Neural crest cell (in vitro differentiated cells): ENCODE data around the gene VPS18. TPM values are rescaled to one million over a fixed set of nuclear protein-coding genes. Genes with fewer than 3 reads are reported as not detected.
A peak's percentile ranks its signal among the peaks of the same experiment; 100 is the strongest.

Source experiments
- DNase-seq: peaks from one replicate; pipeline ENCODE4 v3.0.0; 2021; ENCODE audit warnings: low read depth, mixed read lengths, low spot score
- H3K27ac Mint-ChIP-seq: one replicate; pipeline ENCODE4 v1.8.0; 2021; ENCODE audit warnings: mild to moderate bottlenecking, mixed read lengths; ENCODE audit not compliant: unreplicated experiment
- H3K27me3 Mint-ChIP-seq: 2 replicates; pipeline ENCODE4 v1.8.0; 2021; ENCODE audit warnings: low read depth, mild to moderate bottlenecking, mixed read lengths
- H3K36me3 Mint-ChIP-seq: 2 replicates; pipeline ENCODE4 v1.8.0; 2021; ENCODE audit warnings: low read depth, mild to moderate bottlenecking, mixed read lengths
- H3K4me1 Mint-ChIP-seq: 2 replicates; pipeline ENCODE4 v1.8.0; 2021; ENCODE audit warnings: mixed read lengths
- H3K4me3 Mint-ChIP-seq: one replicate; pipeline ENCODE4 v1.8.0; 2021; ENCODE audit warnings: mild to moderate bottlenecking, mixed read lengths
- H3K9me3 Mint-ChIP-seq: 2 replicates; pipeline ENCODE4 v1.8.0; 2021; ENCODE audit warnings: mixed read lengths
- long read RNA-seq: library from polyadenylated mRNA; unstranded; transcript quantifications from one replicate; pipeline ENCODE4 v2.0.0, GENCODE V29; 2020
- total RNA-seq: library from RNA; stranded (reverse); gene quantifications from 2 replicates; pipeline ENCODE4 v1.2.1, GENCODE V29; 2021
- TF ChIP-seq, protein P1 (sequence below): fragments of 200-600 bp; sonication (generic); conservative IDR thresholded peaks from 2 replicates; pipeline ENCODE4 v1.5.0; 2021; ENCODE audit warnings: antibody characterized with exemption, mild to moderate bottlenecking

VPS18 gene, protein sequence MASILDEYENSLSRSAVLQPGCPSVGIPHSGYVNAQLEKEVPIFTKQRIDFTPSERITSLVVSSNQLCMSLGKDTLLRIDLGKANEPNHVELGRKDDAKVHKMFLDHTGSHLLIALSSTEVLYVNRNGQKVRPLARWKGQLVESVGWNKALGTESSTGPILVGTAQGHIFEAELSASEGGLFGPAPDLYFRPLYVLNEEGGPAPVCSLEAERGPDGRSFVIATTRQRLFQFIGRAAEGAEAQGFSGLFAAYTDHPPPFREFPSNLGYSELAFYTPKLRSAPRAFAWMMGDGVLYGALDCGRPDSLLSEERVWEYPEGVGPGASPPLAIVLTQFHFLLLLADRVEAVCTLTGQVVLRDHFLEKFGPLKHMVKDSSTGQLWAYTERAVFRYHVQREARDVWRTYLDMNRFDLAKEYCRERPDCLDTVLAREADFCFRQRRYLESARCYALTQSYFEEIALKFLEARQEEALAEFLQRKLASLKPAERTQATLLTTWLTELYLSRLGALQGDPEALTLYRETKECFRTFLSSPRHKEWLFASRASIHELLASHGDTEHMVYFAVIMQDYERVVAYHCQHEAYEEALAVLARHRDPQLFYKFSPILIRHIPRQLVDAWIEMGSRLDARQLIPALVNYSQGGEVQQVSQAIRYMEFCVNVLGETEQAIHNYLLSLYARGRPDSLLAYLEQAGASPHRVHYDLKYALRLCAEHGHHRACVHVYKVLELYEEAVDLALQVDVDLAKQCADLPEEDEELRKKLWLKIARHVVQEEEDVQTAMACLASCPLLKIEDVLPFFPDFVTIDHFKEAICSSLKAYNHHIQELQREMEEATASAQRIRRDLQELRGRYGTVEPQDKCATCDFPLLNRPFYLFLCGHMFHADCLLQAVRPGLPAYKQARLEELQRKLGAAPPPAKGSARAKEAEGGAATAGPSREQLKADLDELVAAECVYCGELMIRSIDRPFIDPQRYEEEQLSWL
- total RNA-seq, result 26.9 and 28.2 TPM in 2 replicates
- long read RNA-seq, partial matches to known transcripts, result 0 of 5 reads
- long read RNA-seq, other reads (novel, unspliced or antisense), result 2 of 5 reads

DNA sequence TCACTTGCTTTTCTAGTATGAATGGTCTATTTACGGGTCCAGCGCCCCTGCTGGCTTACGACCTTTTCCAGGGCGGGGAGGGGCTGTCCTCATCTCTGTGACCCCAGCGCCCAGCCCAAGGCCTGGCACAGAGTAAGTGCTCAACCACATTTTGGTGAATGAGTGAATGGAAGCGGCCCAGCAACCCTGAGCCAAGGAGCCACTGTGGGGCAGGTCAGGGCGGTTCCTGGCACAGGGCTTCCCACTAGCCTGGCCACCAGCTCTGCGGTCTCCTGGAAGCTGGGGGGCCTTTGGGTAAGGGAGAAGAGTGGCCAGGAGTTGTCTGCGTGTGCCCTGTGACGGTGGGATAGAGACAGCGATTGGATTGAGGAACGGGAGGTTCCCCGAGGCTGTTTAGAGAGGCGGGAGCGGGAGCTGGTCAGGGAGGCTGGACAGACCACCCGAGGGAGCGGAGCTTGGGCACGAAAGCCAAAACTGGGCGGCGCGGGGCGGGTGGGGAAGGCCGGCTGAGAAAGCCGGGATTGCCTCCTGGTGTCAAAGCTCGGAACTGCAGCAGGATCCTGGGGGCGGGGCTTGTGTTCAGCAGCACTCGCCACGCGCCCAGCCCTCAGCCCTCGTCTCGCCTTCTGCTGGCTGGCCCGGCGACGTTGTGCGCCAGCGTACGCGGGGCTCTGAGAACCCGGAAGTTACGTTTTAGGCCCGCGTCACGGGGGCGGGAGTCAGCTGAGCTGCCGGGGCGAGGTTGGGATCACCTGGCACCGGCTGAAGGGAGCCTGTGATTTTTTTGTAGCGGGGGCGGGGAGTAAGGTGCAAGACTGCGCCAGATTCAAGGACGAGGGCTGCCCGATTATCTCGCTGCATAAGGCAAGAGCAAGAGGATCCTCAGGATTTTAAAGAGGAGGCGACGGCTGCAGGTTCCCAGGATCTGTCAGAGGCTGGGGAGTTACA is at the start of gene VPS18:
TSS of gene VPS18 (plus strand) at position 718 of the 948 bp plus-strand sequence. CDS start 319 bp downstream, outside the sequence.
- peak within 1 kb of the TSS; percentile 99 for H3K27ac Mint-ChIP-seq
- peak within 1 kb of the TSS; percentile 100 for H3K4me3 Mint-ChIP-seq
- peaks cover 31% of the 10 kb centered on the region for H3K4me1 Mint-ChIP-seq
- H3K9me3 Mint-ChIP-seq, result no peaks in the 10 kb centered on the region
- DNase-seq, result peak; percentile 100
- H3K27me3 Mint-ChIP-seq, result peaks cover 5% of the 10 kb centered on the region
- H3K36me3 Mint-ChIP-seq, result peaks cover 10% of the 10 kb centered on the region
- TF ChIP-seq, protein P1, sequence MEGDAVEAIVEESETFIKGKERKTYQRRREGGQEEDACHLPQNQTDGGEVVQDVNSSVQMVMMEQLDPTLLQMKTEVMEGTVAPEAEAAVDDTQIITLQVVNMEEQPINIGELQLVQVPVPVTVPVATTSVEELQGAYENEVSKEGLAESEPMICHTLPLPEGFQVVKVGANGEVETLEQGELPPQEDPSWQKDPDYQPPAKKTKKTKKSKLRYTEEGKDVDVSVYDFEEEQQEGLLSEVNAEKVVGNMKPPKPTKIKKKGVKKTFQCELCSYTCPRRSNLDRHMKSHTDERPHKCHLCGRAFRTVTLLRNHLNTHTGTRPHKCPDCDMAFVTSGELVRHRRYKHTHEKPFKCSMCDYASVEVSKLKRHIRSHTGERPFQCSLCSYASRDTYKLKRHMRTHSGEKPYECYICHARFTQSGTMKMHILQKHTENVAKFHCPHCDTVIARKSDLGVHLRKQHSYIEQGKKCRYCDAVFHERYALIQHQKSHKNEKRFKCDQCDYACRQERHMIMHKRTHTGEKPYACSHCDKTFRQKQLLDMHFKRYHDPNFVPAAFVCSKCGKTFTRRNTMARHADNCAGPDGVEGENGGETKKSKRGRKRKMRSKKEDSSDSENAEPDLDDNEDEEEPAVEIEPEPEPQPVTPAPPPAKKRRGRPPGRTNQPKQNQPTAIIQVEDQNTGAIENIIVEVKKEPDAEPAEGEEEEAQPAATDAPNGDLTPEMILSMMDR, result peak; percentile 92

GRCh38 chr15:40844696-40845030 is 49.6 kb upstream of the VPS18 start:
- TF ChIP-seq, protein P1, result no peak
- Mint-ChIP-seq H3K27ac (no peak overlapping the region), H3K36me3 (no peaks in the 10 kb centered on the region), H3K4me3 (peak overlapping the region; percentile 76), H3K27me3 (peaks cover 76% of the 10 kb centered on the region), H3K9me3 (no peaks in the 10 kb centered on the region), H3K4me1 (peaks cover 19% of the 10 kb centered on the region)
- DNase-seq, result no peak

- no peak for DNase-seq
- Mint-ChIP-seq H3K9me3 (no peaks in the 10 kb centered on the region), H3K4me1 (peaks cover 19% of the 10 kb centered on the region), H3K4me3 (peak overlapping the region; percentile 76), H3K27me3 (peaks cover 75% of the 10 kb centered on the region), H3K36me3 (no peaks in the 10 kb centered on the region), H3K27ac (no peak overlapping the region)
- TF ChIP-seq, protein P1, result no peak
Observed at GRCh38 chr15:40845036-40845435, 49.2 kb upstream of the VPS18 start.

- Mint-ChIP-seq H3K36me3 (no peaks in the 10 kb centered on the region), H3K4me1 (peaks cover 19% of the 10 kb centered on the region), H3K4me3 (peak overlapping the region; percentile 29), H3K27me3 (peaks cover 76% of the 10 kb centered on the region), H3K9me3 (no peaks in the 10 kb centered on the region), H3K27ac (no peak overlapping the region)
- no peak for DNase-seq
- TF ChIP-seq, protein P1, result no peak
Observed at GRCh38 chr15:40845511-40846284, 48.6 kb upstream of the VPS18 start.
